ENCODE data around the gene ROR2. TPM values are rescaled to one million over a fixed set of nuclear protein-coding genes. Genes with fewer than 3 reads are reported as not detected.

ROR2 gene
- total and polyA plus RNA-seq, 3 experiments from 2014 or later: 2.0 TPM; not detected in 2

DNA sequence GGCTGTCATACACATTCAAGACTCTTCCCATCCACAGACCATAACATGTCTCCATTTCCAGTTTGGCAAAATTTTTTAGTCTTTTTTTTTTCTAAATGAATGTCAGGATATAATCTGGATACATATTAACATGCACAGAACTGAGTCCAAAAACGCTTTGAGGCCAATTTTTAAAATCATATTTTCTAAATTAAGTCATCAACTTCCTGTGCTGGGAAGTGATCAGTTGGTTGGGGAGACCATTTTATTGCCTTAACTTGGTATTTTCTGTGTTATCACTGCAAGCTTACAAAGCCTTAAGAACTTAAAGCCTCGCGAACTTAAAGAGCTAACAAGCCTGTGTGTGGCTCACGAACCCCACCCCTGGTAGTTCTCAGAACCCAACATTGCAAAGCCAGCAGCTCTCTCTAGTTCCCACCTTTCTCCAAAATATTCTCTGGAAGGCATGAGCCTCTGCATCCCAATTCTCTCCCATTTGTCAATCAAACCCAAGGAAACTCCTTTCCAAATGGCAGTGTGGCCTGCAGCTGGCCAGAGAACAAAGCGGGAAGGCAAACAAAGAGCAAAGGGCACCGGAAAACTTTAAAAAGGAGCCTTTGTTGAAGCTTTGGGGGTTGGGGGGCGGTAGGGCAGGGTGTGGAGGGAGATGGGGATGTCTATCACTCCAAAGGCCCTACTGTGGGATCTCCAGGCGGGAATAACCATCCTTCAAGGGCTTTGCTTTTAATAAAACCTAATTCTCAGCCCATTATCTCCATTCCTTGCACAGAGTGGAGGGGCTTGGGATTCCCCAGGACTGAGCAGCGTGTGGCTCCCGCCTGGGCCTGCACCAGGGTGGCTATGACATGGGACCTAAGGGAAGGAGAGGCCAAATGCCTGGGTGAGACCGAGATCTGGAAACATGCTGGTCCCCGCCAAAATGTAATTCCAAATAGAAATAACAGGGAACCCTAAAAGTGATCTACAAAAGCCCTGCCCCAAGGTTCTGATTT, 65.0 kb downstream of the ROR2 start:
- Mint-ChIP-seq H3K27me3 (peaks cover 11 to 14% of the 10 kb centered on the region in 2 donors), H3K4me1 (no peaks in the 10 kb centered on the region), H3K9me3 (no peaks in the 10 kb centered on the region), H3K27ac (no peak overlapping the region), H3K4me3 (no peak overlapping the region), H3K36me3 (peaks cover 0 to 3% (median 0%) of the 10 kb centered on the region in 3 donors)
- Histone ChIP-seq H3K4me1 (ENCODE audit: insufficient read depth, low read length) (no peaks in the 10 kb centered on the region), H3K27me3 (ENCODE audit: insufficient read depth, low read length, poor library complexity, severe bottlenecking) (no peaks in the 10 kb centered on the region), H3K36me3 (ENCODE audit: insufficient read depth, low read length) (no peaks in the 10 kb centered on the region), H3K9me3 (ENCODE audit: low read length) (no peaks in the 10 kb centered on the region), H3K27ac (ENCODE audit: low read depth, low read length) (no peak overlapping the region), H3K4me3 (ENCODE audit: low read length) (no peak overlapping the region)
- ChIA-PET CTCF (no interaction called here), POLR2A (no interaction called here)
- DNase-seq: no peak

DNA sequence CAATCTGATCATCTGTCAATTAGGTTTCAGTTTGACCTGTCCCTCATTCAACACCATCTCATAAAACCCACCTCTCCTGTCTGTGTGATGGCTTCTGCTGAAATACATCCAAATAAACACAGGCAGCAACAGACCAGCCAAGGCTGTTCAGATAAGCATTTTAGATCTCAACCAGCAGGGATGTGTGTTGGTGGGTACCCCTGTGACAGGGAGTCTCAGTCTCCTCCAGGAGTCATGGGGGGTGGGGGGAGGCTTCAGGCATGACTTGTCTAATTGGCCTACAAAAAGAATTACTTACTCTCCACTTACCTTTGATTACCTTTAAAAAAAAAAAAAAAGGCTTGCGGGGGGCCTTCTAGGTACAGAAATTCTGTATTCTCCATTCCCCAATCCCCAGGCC, 65.9 kb downstream of the ROR2 start:
- peaks cover 0 to 3% (median 0%) of the 10 kb centered on the region in 3 donors for H3K36me3 Mint-ChIP-seq
- H3K27me3 Mint-ChIP-seq: peaks cover 9 to 11% of the 10 kb centered on the region in 2 donors
- H3K27ac Mint-ChIP-seq: no peak overlapping the region
- Histone ChIP-seq H3K27ac (ENCODE audit: low read depth, low read length) (no peak overlapping the region), H3K4me3 (ENCODE audit: low read length) (no peak overlapping the region), H3K36me3 (ENCODE audit: insufficient read depth, low read length) (no peaks in the 10 kb centered on the region), H3K9me3 (ENCODE audit: low read length) (no peaks in the 10 kb centered on the region), H3K27me3 (ENCODE audit: insufficient read depth, low read length, poor library complexity, severe bottlenecking) (no peaks in the 10 kb centered on the region), H3K4me1 (ENCODE audit: insufficient read depth, low read length) (no peaks in the 10 kb centered on the region)
- DNase-seq: no peak
- H3K4me3 Mint-ChIP-seq: no peak overlapping the region
- POLR2A ChIA-PET: no interaction called here
- H3K4me1 Mint-ChIP-seq: no peaks in the 10 kb centered on the region
- no peaks in the 10 kb centered on the region for H3K9me3 Mint-ChIP-seq
- CTCF ChIA-PET: no interaction called here

DNA sequence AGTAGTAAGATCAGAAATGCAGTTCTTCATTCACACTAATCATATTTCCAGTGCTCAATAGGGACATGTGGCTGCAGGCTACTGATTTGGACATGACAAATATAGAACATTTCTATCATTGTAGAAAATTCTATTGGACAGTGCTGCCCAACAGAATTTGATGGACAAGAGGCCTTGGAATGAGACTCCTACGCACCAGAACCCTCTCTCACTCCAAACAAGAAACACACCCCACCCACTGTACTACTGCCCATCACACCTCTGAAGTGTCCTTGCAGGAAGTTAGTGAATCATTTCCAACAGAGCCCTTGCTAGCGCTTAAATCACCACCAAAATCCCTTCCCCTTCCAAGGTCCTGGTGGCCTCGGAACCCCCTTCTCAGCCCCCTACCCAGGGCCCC, 66.5 kb downstream of the ROR2 start:
- Histone ChIP-seq H3K4me1 (ENCODE audit: insufficient read depth, low read length) (no peaks in the 10 kb centered on the region), H3K36me3 (ENCODE audit: insufficient read depth, low read length) (no peaks in the 10 kb centered on the region), H3K4me3 (ENCODE audit: low read length) (no peak overlapping the region), H3K9me3 (ENCODE audit: low read length) (no peaks in the 10 kb centered on the region), H3K27me3 (ENCODE audit: insufficient read depth, low read length, poor library complexity, severe bottlenecking) (no peaks in the 10 kb centered on the region), H3K27ac (ENCODE audit: low read depth, low read length) (no peak overlapping the region)
- H3K4me1 Mint-ChIP-seq: no peaks in the 10 kb centered on the region
- ChIA-PET CTCF (no interaction called here), POLR2A (no interaction called here)
- H3K27me3 Mint-ChIP-seq: peaks cover 6 to 9% of the 10 kb centered on the region in 2 donors
- no peak for DNase-seq
- H3K9me3 Mint-ChIP-seq: no peaks in the 10 kb centered on the region
- H3K4me3 Mint-ChIP-seq: no peak overlapping the region
- H3K36me3 Mint-ChIP-seq: peaks cover 0 to 3% (median 0%) of the 10 kb centered on the region in 3 donors
- H3K27ac Mint-ChIP-seq: peak overlapping the region in 1 of 8 donors; percentile 16

DNA sequence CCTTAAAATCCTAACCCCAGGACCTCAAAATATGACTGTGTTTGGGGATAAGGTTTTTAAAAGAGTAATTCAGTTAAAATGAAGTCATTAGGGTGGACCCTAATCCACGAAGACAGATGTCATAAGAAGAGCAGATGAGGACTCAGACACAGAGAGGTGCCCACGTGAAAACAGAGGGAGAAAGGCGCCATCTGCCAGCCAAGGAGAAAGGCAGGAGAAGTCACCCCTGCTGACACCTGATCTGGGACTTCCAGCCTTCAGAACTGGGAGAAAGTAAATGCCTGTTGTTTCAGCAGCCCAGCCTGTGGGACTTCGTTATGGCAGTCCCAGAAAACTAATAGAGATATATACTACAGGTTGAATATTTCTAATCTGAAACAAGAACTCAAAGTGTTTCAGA, 67.4 kb downstream of the ROR2 start:
- CTCF ChIA-PET: no interaction called here

DNA sequence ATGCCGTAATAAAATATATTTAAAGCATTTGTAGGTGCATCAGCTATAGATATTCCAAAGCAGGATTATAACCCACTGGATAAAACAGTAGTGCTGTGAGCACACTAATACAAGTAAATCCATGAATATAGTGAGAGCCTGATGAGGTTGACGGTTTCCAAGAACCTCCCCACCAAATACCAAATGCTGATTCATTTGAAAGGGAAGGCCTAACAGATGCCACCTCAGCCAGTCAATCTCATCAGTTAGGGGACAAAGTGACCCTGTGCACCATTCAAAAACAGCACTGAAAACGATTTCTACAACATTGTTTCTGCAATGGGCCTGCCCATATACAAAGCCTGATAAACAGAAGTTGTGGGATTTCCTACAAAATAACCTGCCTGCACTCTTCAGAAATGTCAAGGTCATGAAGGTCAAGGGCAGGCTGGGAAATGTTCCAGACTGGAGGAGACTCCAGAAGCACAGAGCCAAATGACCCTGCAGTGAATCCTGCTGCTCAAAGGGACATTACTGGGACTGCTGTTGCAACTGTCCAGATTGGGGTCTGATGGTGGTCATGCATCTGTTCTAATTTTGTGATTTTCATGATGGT, 69.6 kb downstream of the ROR2 start:
- Histone ChIP-seq H3K4me1 (ENCODE audit: insufficient read depth, low read length) (no peaks in the 10 kb centered on the region), H3K4me3 (ENCODE audit: low read length) (no peak overlapping the region), H3K9me3 (ENCODE audit: low read length) (no peaks in the 10 kb centered on the region), H3K36me3 (ENCODE audit: insufficient read depth, low read length) (no peaks in the 10 kb centered on the region), H3K27ac (ENCODE audit: low read depth, low read length) (no peak overlapping the region), H3K27me3 (ENCODE audit: insufficient read depth, low read length, poor library complexity, severe bottlenecking) (no peaks in the 10 kb centered on the region)
- Mint-ChIP-seq H3K27me3 (peaks cover 2 to 4% of the 10 kb centered on the region in 2 donors), H3K36me3 (no peaks in the 10 kb centered on the region), H3K4me3 (no peak overlapping the region), H3K27ac (no peak overlapping the region), H3K4me1 (no peaks in the 10 kb centered on the region), H3K9me3 (no peaks in the 10 kb centered on the region)
- DNase-seq: no peak
- ChIA-PET CTCF (no interaction called here), POLR2A (no interaction called here)

More for the DNA sequence above, 67.4 kb downstream of the ROR2 start:
- H3K27ac ChIP-seq (ENCODE audit: low read depth, low read length): no peak overlapping the region
- H3K36me3 Mint-ChIP-seq: no peaks in the 10 kb centered on the region
- no peaks in the 10 kb centered on the region for H3K4me1 ChIP-seq (ENCODE audit: insufficient read depth, low read length)
- H3K27me3 ChIP-seq (ENCODE audit: insufficient read depth, low read length, poor library complexity, severe bottlenecking): no peaks in the 10 kb centered on the region
- no peaks in the 10 kb centered on the region for H3K9me3 Mint-ChIP-seq
- H3K4me1 Mint-ChIP-seq: no peaks in the 10 kb centered on the region
- H3K27me3 Mint-ChIP-seq: peaks cover 0 to 9% of the 10 kb centered on the region in 2 donors
- H3K27ac Mint-ChIP-seq: peak overlapping the region in 1 of 8 donors; percentile 23
- no peaks in the 10 kb centered on the region for H3K9me3 ChIP-seq (ENCODE audit: low read length)
- H3K4me3 ChIP-seq (ENCODE audit: low read length): no peak overlapping the region
- DNase-seq: no peak
- POLR2A ChIA-PET: no interaction called here
- H3K4me3 Mint-ChIP-seq: no peak overlapping the region
- H3K36me3 ChIP-seq (ENCODE audit: insufficient read depth, low read length): no peaks in the 10 kb centered on the region

DNA sequence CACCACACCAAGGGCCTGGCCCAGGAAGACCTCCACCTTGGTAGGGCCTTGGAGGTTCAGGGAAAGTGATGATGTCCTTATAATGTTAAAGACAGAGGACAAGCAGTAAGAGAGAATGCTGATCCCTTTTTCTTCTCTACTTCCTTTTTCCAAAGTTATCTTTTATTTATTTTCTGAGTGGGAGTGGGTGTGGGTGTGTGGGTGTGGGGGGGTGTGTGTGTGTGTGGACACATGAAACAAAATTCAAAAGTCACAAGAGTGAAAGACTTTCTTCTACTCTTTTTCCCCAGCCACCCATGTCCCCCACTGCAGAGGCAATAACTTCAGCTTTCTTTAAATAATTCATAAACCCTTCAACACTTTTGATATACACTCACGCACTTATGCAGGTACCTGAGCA, 70.8 kb downstream of the ROR2 start:
- H3K27me3 Mint-ChIP-seq: peaks cover 2 to 6% of the 10 kb centered on the region in 2 donors
- Histone ChIP-seq H3K27me3 (ENCODE audit: insufficient read depth, low read length, poor library complexity, severe bottlenecking) (no peaks in the 10 kb centered on the region), H3K36me3 (ENCODE audit: insufficient read depth, low read length) (no peaks in the 10 kb centered on the region), H3K27ac (ENCODE audit: low read depth, low read length) (no peak overlapping the region), H3K4me1 (ENCODE audit: insufficient read depth, low read length) (no peaks in the 10 kb centered on the region), H3K9me3 (ENCODE audit: low read length) (no peaks in the 10 kb centered on the region), H3K4me3 (ENCODE audit: low read length) (no peak overlapping the region)
- ChIA-PET CTCF (no interaction called here), POLR2A (no interaction called here)
- H3K9me3 Mint-ChIP-seq: no peaks in the 10 kb centered on the region
- no peaks in the 10 kb centered on the region for H3K36me3 Mint-ChIP-seq
- no peak for DNase-seq
- H3K4me3 Mint-ChIP-seq: no peak overlapping the region
- H3K4me1 Mint-ChIP-seq: no peaks in the 10 kb centered on the region
- H3K27ac Mint-ChIP-seq: no peak overlapping the region

DNA sequence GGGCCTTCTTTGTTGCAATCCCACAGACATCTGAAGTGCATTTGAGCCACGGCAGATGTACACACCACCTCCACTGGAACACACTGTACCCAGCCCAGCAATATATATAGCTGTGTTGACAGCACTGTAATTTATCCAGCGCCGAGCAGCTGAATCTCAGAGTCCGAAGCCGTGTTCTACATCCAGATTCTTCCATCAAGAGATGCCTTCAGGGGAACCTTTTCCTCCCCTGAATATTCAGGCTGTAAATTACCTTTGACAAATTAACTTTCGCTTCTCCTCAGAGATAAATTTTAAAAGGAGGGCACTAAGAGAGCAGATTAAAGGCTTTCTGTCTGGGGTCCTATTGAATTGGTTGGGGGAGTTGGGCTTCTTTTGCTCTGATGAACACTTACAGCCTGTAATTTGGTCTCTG, 76.4 kb downstream of the ROR2 start:
- H3K27me3 Mint-ChIP-seq: peaks cover 6 to 17% of the 10 kb centered on the region in 2 donors
- no peak for DNase-seq
- Histone ChIP-seq H3K27me3 (ENCODE audit: insufficient read depth, low read length, poor library complexity, severe bottlenecking) (no peaks in the 10 kb centered on the region), H3K4me3 (ENCODE audit: low read length) (no peak overlapping the region), H3K36me3 (ENCODE audit: insufficient read depth, low read length) (no peaks in the 10 kb centered on the region), H3K27ac (ENCODE audit: low read depth, low read length) (no peak overlapping the region), H3K9me3 (ENCODE audit: low read length) (no peaks in the 10 kb centered on the region), H3K4me1 (ENCODE audit: insufficient read depth, low read length) (no peaks in the 10 kb centered on the region)
- POLR2A ChIA-PET: no interaction called here
- H3K4me3 Mint-ChIP-seq: no peak overlapping the region
- H3K4me1 Mint-ChIP-seq: no peaks in the 10 kb centered on the region
- H3K36me3 Mint-ChIP-seq: no peaks in the 10 kb centered on the region
- CTCF ChIA-PET: no interaction called here
- no peak overlapping the region for H3K27ac Mint-ChIP-seq
- H3K9me3 Mint-ChIP-seq: no peaks in the 10 kb centered on the region

DNA sequence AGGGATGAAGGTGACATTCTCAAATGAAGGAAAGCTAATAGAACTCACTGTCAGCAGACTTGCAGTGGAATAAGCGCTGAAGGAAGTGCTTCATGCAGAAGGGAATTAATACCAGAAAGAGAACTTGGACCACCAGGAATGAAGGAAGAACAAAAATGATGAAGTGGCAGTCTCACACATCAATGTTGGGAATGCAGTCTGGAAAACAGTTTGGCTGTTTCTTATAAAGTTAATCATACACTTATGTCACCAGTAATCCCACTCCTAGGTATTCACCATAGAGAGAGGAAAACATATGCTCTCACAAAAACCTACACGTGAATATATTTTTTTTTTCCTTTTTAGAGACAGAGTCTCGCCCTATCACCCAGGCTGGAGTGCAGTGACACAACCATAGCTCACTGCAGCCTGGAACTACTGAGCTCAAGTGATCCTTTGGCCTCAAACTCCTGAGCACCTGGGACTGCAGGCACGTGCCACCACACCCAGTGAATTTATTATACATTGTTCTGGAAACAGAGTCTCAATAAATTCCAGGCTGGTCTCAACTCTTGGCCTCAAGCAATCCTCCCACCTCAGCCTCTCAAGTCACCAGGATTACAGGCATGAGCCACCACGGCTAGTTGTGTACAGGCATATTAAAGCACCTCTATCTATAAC, 81.2 kb downstream of the ROR2 start:
- peaks cover 16 to 29% of the 10 kb centered on the region in 2 donors for H3K27me3 Mint-ChIP-seq
- H3K4me3 ChIP-seq (ENCODE audit: low read length): no peak overlapping the region
- no peaks in the 10 kb centered on the region for H3K9me3 Mint-ChIP-seq
- no peaks in the 10 kb centered on the region for H3K9me3 ChIP-seq (ENCODE audit: low read length)
- ChIA-PET CTCF (no interaction called here), POLR2A (no interaction called here)
- H3K36me3 ChIP-seq (ENCODE audit: insufficient read depth, low read length): no peaks in the 10 kb centered on the region
- no peaks in the 10 kb centered on the region for H3K4me1 ChIP-seq (ENCODE audit: insufficient read depth, low read length)
- H3K27ac Mint-ChIP-seq: no peak overlapping the region
- H3K4me3 Mint-ChIP-seq: no peak overlapping the region
- H3K4me1 Mint-ChIP-seq: peaks cover 0 to 6% (median 3%) of the 10 kb centered on the region in 3 donors
- H3K27me3 ChIP-seq (ENCODE audit: insufficient read depth, low read length, poor library complexity, severe bottlenecking): no peaks in the 10 kb centered on the region
- H3K36me3 Mint-ChIP-seq: no peaks in the 10 kb centered on the region
- no peak for DNase-seq
- H3K27ac ChIP-seq (ENCODE audit: low read depth, low read length): no peak overlapping the region

Measured in CD8-positive, alpha-beta memory T cell (primary cell).